ENCODE data around the gene UPF2.

- no peak for TF ChIP-seq CTCF (IDR thresholded peaks at IDR 0.05)
- no peak for TF ChIP-seq POLR2A (IDR thresholded peaks at IDR 0.05)
Observed at GRCh38 chr10:11870461-11870780, 172.2 kb downstream of the UPF2 start.
